ENCODE data around the gene JAK2.

DNA sequence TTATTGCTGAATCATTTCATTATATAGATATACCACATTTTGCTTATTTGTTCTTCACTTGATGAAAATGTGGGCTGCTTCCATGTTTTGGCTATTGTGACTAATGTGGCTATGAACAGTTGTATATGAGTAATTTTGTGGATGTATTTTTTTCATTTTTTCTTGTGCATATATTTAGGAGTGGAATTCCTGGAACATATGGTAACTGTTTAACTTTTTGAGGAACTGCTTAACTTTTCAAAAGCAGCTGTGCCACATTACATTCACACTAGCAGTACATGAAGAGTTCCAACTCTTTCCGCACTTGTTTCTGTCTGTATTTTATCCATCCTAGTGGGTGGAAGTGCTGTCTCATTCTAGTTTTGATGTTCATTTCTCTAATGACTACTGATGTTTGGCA is 67.8 kb downstream of the JAK2 start:
- TF ChIP-seq, protein P1, sequence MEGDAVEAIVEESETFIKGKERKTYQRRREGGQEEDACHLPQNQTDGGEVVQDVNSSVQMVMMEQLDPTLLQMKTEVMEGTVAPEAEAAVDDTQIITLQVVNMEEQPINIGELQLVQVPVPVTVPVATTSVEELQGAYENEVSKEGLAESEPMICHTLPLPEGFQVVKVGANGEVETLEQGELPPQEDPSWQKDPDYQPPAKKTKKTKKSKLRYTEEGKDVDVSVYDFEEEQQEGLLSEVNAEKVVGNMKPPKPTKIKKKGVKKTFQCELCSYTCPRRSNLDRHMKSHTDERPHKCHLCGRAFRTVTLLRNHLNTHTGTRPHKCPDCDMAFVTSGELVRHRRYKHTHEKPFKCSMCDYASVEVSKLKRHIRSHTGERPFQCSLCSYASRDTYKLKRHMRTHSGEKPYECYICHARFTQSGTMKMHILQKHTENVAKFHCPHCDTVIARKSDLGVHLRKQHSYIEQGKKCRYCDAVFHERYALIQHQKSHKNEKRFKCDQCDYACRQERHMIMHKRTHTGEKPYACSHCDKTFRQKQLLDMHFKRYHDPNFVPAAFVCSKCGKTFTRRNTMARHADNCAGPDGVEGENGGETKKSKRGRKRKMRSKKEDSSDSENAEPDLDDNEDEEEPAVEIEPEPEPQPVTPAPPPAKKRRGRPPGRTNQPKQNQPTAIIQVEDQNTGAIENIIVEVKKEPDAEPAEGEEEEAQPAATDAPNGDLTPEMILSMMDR (IDR thresholded peaks at IDR 0.05) = no peak
- TF ChIP-seq ZFX (IDR thresholded peaks at IDR 0.05; ENCODE audit: borderline replicate concordance) = no peak

Measured in 22Rv1 (cell line).